CD1c-positive myeloid dendritic cell (primary cell): ENCODE measurements around the gene FLT1.

Source experiments
- DNase-seq: peaks from one replicate; pipeline ENCODE4 v3.0.0-alpha.2; 2016; ENCODE audit errors: extremely low spot score

FLT1 gene

DNA sequence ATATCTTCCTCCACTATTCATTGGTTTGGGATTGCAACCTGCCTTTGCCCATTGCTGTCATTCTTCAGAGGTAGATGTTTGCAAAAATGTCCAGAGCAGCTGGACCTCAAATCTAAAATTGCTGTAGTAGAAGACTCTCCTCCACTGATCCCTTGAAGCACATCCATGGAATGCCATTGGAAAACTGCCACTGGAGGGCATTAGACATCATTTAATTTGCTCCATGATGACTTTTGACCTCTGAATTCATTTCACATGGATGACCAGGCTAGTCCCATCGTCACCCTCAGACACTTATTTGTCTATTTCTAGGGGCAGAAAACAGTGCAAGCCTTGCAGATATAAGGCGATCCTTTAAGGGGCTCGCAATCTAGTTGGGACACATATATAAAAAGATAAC lies 33.9 kb upstream of the FLT1 start:
- no peak for DNase-seq

DNA sequence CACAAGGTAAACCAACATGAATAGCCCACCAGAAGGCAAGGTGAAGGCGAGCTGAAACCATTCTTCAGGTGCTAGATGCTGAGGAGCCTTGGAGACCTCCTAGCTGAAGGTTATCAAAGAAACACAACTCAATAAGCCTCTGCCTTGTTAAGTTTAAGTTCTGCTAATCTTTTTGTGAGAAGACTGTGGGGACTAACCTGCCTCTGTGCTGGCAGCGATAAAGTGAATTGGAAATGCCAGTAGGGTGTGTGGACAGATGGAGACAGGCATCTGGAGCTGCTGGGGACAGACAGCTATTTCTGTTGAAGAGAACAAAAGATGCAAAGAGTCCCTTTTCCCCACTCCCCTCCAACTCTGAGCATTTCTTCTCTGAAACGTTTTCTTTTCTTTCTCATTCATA lies 33.5 kb upstream of the FLT1 start:
- DNase-seq, result no peak

DNA sequence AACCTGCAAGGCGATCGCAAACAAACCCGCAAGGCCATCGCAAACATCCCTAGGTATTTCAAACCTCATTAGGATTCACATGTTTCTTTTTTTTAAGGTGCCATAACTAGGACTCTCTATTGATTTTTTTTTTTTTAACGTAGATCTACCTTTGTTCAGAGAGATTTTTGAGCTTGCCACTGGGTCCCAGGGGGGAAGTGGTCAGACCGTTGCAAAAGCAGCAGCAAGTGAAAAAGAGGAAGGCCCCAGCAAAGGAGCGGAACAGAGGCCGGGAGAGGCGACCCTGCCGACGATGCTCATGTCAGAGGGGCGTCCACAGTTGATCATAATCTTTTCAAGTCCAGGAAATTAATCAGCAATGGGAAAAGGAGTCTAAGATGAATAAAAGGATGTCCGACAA lies 32.7 kb upstream of the FLT1 start:
- DNase-seq, result peak; percentile 79

DNA sequence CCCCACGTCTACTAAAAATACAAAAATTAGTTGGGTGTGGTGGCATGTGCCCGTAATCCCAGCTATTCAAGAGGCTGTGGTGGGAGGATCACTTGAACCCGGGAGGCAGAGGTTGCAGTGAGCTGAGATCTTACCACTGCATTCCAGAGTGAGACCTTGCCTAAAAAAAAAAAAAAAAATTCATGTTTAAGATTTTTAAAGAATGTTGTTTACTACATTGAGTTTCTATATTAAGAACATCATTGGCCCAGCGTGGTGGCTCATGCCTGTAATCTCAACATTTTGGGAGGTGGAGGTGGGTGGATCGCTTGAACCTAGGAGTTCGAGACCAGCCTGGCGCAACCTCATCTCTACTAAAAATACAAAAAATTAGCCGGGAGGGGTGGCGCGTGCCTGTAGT lies 31.9 kb upstream of the FLT1 start:
- no peak for DNase-seq

DNA sequence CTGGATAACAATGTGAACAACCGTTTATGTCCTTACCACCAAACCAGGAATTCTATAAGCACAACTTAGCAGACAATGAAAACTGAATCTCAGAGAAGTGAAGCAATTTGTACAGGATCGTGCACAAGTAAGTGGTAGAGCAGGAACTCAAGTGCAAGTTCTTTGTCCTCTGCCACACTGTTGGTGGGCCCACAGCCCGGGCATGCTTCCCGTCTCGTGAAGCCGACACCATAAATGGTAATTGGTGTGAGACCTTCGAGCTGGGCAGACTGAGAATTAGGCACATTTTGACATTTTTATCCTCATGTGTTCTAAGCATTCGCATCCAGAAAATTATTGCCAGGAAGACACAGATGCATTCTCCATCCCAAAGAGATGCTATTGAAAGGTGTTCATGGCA lies 27.9 kb upstream of the FLT1 start:
- no peak for DNase-seq

DNA sequence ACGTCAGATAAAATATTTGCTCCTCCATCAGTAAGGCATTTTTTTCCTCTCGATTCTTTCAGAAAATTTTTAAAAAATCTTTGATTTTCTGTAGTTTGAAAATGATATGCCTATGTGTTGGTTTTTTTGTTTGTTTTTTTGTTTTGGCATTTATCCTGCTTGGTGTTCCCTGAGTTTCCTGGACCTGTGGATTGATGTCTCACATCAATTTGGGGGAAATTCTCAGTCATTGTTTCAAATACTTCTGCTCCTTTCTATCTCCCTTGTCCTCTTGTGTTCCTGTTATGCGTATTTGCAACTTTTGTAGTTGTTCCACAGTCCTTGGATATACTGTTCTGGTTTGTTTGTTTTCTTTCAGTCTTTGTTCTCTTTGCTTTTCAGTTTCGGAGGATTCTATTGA lies 18.8 kb upstream of the FLT1 start:
- no peak for DNase-seq

DNA sequence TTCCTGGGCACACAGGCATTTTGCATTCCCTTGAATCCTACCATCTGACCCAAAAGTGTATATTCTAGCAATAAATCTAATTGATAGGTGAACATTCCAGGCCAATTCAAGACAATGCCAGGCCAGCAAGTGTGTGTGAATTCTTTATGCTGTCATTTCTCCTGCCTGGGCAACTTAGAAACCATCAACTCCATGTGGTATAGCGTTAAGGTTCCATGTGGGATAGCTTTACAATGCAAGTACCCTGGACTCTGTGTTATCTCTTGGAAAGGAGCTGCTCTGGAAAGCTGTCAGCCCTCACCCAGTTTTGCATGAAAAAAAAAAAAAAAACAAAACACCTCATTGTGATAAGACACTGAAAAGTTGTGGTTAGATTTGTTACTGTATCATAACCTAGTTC lies 15.6 kb upstream of the FLT1 start:
- no peak for DNase-seq

DNA sequence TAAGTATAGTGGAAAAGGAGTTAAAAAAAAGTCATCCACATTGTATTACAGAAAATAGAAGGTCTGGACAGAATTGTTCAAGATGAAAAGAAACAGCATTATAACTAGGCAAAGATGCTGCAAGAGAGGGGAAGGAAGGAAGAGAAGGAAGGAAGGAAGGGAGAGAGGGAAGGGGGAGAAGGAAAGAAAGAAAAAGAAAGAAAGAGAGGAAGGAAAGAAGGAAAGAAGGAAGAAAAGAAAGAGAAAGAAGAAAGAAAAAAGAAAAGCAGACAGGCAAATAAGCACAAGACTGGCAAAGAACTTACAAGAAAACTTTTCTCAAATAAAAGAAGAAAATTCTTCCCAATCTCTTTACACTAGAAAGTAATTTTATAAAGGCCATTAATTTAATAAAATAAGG lies 15.1 kb upstream of the FLT1 start:
- DNase-seq, result no peak

DNA sequence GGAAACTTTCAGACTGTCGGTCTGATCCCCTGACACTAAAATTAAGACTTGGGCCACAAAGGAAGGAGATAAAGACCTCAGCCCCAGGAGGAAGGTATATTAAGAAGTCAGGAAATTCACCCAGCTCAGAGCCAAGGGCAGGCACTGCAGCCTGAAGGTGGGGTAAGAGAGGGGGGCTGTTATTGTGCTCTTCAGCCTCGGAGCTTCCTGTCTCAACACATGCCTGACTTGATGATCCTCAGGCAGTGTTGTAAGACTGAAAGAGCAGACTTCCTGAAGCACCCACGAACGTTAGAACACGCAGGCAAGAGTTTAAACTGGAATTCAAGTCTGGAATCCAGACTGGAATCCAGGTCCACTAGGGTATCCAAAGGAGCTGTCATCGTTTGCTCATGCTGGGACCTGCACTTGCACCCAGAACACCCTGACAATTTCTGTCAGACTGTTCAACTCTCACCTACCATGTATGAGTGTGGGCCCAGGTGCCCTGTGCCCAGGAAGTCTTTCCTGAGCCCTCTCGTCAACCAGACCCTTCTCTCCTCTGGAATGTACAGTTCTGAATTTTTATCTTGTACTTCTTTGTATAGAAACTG lies 10.7 kb upstream of the FLT1 start:
- DNase-seq, result peak; percentile 48

DNA sequence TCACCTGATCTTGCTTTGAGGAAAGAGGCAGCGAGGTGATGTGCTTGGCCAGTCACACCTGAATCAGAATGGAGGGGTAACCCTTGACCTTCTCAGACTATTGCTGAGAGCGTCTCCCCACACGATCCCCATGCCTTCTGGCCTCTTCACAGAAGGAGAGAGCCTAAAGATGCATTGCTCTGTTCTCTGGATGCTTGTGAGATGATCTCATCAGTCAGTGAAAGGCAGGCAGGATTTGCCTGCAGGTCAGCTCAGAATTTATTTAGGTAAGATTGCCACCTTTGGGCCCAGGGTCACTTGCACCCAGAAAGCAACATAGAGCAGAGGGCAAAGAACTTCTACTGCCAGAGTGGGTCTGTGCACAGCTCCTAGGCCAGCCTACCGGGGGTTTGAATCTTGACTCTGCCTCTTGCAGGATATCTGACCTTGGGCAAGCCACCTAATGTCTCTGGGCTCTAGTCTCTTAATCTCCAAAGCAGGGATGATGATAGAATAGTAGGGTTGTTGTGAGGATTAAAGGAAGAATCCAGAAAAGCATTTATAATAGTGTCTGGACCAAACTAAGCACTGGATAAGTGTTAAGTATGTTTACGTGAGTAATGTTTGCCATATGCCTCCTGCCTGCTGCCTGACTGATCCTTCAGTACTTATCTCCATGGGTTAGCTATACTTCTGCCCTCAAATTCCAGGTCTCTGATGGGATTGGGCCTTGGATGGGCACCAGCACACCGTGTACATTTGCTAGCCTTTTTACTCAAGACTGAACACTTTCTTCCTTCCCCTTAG lies 8.4 kb upstream of the FLT1 start:
- no peak for DNase-seq

DNA sequence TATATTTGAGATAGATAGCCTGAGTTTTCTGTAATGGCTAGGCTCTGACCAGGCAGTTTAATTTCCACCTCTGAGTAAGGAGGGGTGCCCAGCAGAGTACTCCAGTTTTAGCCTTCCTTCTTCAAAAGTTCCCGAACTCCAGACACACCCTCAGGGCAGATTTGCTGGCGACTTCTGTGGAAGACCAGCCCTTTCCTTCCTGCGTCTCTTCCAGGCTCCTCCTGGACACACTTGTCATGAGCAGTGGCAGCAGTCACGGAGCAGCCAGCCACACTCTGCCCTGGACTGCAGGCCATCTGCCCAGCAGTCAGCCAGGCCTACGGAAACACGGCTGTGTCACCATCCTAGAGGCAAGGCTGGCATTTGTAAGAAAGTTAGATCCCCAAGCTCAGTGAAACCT lies 6.6 kb upstream of the FLT1 start:
- DNase-seq, result no peak

DNA sequence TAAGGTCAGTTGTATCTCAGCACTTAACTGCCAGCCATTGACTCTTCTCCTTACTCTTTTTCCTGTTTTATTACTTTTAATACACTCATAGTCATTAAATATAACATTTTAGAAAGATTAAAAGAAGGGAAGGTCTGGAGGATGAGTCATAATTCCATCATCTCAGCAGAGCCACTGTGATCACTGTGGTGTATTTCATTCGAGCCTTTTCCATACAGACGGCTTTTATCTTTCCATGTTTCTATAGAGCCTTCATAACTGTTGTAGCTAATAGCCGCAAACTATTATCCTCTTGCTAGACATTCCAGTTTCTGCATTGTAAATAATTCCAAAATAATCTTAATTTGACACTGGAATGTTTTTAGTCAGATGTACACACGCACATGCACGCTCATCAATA lies 4.7 kb upstream of the FLT1 start:
- no peak for DNase-seq

DNA sequence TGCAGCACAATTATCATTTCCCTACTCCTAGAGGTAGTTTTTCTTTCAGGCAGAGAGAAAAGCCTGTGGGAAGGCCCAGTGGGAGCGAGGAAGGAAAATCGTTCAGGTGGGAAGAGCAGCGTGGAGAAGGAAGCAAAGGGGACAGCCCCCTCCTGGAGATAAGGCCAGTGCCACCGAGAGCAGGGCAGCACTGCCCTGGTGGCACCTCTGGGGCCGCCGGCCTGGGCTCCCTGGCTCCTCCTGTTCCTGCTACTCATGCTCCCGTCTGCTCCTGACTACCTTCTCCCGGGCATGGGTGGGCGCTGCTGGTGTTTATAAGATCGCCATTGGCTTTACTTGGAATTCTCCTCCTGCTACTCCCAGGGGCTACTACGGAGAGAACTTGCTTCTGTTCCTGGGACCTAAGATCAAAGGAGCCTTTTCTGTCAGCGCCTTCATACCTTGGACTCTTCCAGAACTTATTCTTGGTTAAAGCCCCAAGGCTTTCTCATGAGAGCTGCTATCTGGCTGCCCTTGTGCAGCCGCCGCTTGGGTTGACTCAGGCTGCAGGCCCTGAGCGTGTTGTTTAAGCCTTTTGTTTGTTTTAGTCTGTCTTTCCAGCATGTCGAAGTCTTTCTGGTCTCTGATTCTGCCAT lies 3.7 kb upstream of the FLT1 start:
- no peak for DNase-seq

DNA sequence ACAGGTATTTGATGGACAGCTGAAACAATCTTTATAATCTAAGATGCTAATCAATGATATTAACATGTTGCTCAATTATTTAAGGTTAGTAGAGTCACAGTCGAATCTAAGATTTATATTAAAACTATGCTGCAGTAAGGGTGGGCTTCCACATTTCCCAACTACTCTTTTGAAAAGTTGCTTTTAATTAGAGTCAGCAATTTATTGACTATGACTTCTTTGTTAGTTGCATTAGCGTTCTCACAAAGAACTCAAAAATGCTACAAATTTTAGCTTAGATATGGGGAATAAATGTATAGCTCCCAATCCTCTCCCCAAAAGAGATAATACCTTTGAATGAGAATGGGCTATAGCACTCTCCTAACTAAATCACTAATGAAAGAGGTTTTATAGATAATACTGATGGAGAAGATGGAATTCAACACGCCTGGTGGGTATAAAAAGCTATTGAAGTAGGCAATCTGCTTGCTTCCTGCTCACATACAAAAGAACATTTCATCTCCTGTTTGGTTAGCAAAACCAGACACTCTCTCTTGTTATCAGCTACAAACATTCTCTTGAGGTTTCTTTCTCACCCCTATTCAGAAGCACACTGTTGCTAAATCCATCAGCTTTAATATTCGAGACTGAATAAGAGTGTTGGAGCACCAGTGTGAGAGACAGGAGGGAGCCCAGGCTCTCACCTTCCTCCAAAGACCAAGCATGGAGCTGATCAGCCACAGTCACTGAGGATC lies 2.4 kb upstream of the FLT1 start:
- DNase-seq, result no peak

DNA sequence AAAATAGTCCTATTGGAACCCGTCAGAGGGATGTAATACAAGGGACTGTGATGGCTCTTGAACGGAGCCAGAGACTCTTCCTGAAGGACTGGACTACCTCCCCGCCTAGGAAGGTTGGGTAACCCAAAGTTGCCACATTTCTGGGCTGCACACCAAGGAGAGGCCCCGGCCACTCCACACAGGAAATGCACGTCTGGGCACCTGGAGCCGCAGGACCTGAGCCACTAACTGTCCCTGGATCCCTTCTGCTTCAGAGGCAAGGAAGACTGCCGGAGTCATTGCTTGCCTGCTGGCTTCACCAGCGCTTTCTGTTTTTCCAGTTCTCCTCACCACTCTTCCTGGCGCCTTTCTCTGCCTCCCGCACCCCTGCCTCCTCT lies 1.2 kb upstream of the FLT1 start:
- DNase-seq, result no peak

DNA sequence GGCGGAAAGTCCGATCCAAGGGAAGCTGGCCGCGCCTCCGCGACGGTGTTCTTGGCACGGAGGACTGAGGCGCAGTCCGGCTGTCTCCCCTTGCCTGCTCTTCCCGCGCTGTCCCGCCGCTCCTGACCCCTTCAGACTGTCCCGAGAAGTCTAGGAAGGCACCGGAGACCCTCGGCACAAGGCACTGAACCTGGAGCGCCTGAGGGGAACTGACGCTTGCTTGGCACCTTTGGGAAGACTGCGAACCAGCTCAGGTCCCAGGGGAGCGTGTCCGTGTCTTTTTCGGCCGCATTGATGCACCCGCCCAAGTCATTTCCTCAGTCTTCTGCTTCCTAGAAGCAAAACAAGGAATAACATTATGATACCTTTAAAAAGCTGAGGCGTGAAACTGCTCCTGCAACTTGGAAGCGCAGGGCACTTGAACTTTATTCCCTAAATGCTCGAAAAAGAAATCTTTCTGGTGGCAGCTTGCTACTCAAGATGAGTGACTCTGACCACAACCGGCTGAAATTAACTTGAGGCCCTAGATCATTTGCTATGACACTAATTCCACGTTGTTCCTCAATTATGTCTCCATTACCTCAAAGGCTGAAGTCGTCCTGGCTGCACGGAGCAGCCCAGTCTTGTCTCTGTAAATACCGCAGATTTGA lies 735 bp upstream of the FLT1 start:
- DNase-seq, result peak; percentile 63

DNA sequence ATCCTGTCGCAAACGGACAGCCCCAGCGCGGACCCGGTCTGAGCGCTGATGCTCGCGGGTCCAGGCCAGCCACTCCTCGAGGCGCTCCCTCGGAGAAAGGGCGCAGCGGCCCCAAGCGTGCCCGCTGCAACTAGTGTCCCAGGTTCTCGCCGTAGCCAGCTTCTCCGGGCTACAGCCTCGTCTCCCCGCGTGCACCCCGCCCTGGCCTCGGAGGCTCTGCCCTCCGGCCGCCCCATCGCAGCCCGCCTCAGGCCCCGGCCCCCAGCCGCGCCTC lies 487 bp downstream of the FLT1 start:
- peak; percentile 30 for DNase-seq

DNA sequence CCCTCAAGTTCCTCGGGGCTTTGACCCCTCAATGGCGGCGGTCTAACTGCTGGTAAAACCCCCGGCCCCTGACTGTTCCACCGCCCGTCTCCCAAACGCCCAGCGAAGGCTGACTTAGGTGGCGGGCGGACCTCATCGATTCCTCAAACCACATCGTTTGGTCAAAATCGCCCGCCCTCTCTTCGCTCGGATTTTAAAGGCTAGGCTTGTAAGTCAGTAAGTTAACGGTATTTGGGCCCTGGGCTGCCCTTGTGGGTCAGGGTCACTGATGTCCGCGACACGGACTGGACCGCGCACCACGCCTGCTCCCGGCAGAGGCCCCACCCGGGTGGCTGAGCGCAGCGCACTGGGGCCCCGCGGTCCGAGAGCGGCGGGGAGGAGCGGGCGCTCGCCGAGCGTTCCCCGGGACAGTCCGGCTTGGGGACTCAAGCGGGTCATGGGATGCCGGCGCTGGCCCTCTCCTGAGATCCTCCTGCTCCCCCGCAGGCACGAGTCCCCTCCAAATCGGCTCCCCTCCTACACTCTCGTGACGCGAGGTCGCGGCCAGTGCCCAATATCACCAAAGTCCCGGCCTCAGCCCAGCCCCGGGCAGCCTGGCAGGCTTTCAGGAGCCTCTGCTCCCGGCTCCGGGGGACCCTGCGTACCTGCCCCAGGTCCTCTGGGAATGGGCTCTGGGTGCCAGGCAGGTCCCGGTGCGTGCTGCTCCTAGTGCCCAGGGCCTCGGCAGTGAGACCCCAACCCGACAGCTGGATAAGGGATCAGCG lies 1.0 kb downstream of the FLT1 start:
- peak; percentile 63 for DNase-seq

DNA sequence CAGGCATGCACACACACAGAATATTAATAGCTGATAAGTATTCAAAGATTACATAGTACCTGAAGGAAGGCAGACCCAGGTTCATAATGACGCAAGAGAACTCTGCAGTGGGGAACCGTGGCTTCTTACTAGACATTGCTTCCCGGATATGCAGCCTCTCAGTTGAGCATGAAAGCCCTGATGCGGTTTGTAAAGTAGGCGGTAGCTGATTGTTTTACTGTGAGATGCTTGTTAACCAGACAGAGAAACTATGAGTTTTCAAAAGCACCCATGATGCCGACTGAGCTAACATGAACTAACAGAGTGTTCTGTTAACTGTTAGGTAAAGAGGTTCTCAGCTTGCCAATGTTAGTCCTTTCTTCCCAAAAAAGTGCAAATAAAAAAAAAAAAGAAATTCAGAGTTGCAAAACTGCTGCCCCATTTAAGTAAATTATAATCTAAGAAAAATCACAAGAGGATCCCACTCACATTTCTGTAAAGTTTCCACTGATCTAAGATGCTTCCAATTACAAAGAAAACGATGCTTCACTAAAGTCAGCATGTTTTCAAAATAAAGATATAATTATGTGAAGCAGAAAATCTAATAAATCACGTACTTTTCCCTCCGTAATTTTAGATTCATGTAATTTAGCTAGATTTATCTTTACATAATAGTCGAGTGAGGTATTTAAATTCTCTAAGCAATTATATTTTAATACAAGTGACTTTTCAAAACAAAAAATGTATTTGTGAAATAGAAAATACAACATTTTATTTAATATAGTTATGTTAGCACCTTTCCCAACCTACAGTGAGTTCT lies 2.2 kb downstream of the FLT1 start:
- DNase-seq, result peak; percentile 31

DNA sequence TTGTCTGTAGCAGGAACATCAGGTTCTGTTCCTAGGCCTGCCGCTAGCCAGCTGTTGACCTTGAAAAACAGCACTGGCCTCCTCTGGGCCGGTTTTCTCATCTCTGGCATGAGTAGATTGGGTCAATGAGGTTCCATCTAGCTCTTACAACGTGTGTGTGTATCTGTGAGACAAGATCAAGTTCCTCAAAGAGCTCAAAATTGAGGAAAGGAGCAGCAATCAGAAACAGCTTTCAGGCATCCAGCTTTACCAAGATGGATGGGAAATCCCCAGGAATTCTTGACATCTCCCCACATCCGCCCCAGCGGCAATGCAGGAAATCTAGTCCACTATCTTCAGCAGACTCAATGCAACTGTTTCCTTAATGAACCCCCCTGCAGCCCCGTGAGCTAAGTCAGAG lies 4.9 kb downstream of the FLT1 start:
- DNase-seq, result no peak

DNA sequence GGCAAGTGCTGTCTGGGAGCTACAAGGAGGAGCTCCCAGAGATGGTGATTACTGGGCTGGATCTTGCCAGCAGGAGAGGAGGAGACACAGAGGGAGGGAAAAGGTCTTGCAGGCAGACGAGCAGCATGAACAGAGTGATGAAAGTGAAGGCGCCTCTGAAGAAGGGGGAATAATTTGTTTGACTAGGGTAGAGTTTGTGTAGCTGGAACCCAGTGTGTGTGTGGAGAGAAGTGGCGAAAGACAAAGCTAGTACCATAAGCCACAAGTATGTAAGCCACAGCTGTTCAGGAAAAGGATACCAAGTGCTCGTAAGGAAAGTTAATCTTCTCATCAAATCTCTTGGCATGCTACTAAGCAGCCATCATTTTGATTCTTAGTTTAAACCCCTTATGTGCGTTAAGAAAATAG lies 5.4 kb downstream of the FLT1 start:
- no peak for DNase-seq
